Caco-2 (cell line): ENCODE data around the gene FBXO15. TPM values are rescaled to one million over a fixed set of nuclear protein-coding genes. Genes with fewer than 3 reads are reported as not detected.

Source experiments
- BruUV-seq: library from RNA; stranded (reverse); fragments of 400-500 nt; replicated peaks from 2 replicates; lab custom pipeline; 2021; lab: Mats Ljungman, UMichigan
- CTCF ChIA-PET: fragments of 300-600 bp; sonication (Branson Sonifier 250); formaldehyde crosslinking; loops from one replicate; lab custom pipeline; 2022; ENCODE audit warnings: antibody characterized with exemption; lab: Charles Lee
- POLR2A ChIA-PET: fragments of 300-600 bp; sonication (Branson Sonifier 250); formaldehyde crosslinking; loops from one replicate; lab custom pipeline; 2022; ENCODE audit warnings: antibody characterized with exemption; lab: Charles Lee
- DNase-seq, 2 experiments: peaks; one replicate each; pipeline versions ENCODE4 v3.0.0 to v3.0.0-alpha.2; 2020 to 2022
- H3K27me3 ChIP-seq: replicated peaks from 2 replicates; pipeline ENCODE4 v1.6.0; 2011; ENCODE audit warnings: low read length; ENCODE audit not compliant: control insufficient read depth, insufficient read depth
- H3K36me3 ChIP-seq: 2 replicates; pipeline ENCODE4 v1.5.1; 2011; ENCODE audit warnings: low read length; ENCODE audit not compliant: control insufficient read depth, insufficient read depth
- H3K4me1 ChIP-seq: fragments of 250-450 bp; sonication (Bioruptor Pico); 2 replicates; pipeline ENCODE4 v1.5.1; 2020; ENCODE audit warnings: mild to moderate bottlenecking
- H3K4me3 ChIP-seq: 2 replicates; pipeline ENCODE4 v1.5.1; 2011; ENCODE audit warnings: low read depth, mild to moderate bottlenecking, control low read depth, low read length
- H3K9me3 ChIP-seq: fragments of 250-450 bp; sonication (Bioruptor Pico); 2 replicates; pipeline ENCODE4 v1.5.1; 2020; ENCODE audit warnings: mild to moderate bottlenecking, moderate library complexity
- H3K27ac Mint-ChIP-seq: one replicate; pipeline ENCODE4 v1.8.0; 2022; ENCODE audit warnings: mixed read lengths; ENCODE audit not compliant: unreplicated experiment
- H3K27me3 Mint-ChIP-seq: one replicate; pipeline ENCODE4 v1.8.0; 2022; ENCODE audit warnings: mixed read lengths; ENCODE audit not compliant: insufficient read depth, unreplicated experiment
- H3K36me3 Mint-ChIP-seq: one replicate; pipeline ENCODE4 v1.8.0; 2022; ENCODE audit warnings: mild to moderate bottlenecking, mixed read lengths; ENCODE audit not compliant: insufficient read depth, unreplicated experiment
- H3K4me1 Mint-ChIP-seq: one replicate; pipeline ENCODE4 v1.8.0; 2022; ENCODE audit warnings: low read depth, mixed read lengths; ENCODE audit not compliant: unreplicated experiment
- H3K4me3 Mint-ChIP-seq: one replicate; pipeline ENCODE4 v1.8.0; 2022; ENCODE audit warnings: mild to moderate bottlenecking, moderate library complexity, mixed read lengths; ENCODE audit not compliant: unreplicated experiment
- H3K9me3 Mint-ChIP-seq: one replicate; pipeline ENCODE4 v1.8.0; 2022; ENCODE audit warnings: mixed read lengths; ENCODE audit not compliant: unreplicated experiment
- CTCF ChIP-seq, 2 experiments: fragments of 200-600 bp in 1 of 2; IDR thresholded peaks; 1 replicate in 1 of 2; 2 replicates in 1 of 2; pipeline versions ENCODE4 v1.5.1 to v1.8.0; 2011 to 2022; ENCODE audit warnings: antibody characterized with exemption in 1 of 2, control low read depth in 1 of 2, inconsistent platforms in 1 of 2, low read depth in 1 of 2, low read length in 1 of 2, mild to moderate bottlenecking in 1 of 2, moderate library complexity in 1 of 2; ENCODE audit not compliant: insufficient read depth in 1 of 2, severe bottlenecking in 1 of 2, unreplicated experiment in 1 of 2
- intact Hi-C: fragments of 100-400 bp; cut with micrococcal nuclease; formaldehyde crosslinking; loops from one replicate; pipeline ENCODE4 v1.10.0; 2022; ENCODE audit not compliant: unreplicated experiment
- total RNA-seq: library from RNA; stranded (reverse); gene quantifications from 2 replicates; pipeline ENCODE4 v1.2.3, GENCODE V29; 2022

Gene FBXO15
- total RNA-seq, 1 experiment from 2014 or later: 0.29 TPM

- no TSS peak for BruUV-seq
These were observed 31.2 kb upstream of the FBXO15 start for GRCh38 chr18:74178884-74179283.

DNA sequence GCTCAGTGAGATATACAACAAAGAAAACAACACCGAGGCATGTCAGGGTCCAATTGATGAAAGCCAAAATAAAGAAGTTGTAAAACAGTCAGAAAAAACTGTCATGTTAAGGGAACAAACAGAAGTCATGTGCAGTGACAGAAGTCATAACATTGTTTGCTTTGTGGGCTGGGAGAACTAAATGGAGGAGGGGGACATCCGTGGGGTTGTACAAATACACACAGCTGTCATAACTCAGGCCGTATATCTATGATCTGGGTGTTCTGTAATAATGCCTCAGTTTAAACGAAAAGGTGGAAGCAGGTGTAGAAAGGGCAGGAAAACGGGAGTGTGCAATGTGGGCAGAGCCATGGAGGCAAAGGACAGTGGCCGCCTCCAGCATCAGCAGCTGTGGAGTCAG lies 28.0 kb upstream of the FBXO15 start:
- intact Hi-C loops: no loop called here
- DNase-seq: no peak
- H3K27me3 Mint-ChIP-seq: peaks cover 2% of the 10 kb centered on the region
- no peak overlapping the region for H3K27ac Mint-ChIP-seq
- Histone ChIP-seq H3K4me3 (no peak overlapping the region), H3K36me3 (no peaks in the 10 kb centered on the region), H3K27me3 (no peaks in the 10 kb centered on the region), H3K9me3 (no peaks in the 10 kb centered on the region), H3K4me1 (no peaks in the 10 kb centered on the region)
- TF ChIP-seq CTCF (IDR thresholded peaks at IDR 0.05; ENCODE audit: insufficient read depth in 1 of 2, low read depth in 1 of 2, low read length in 1 of 2, severe bottlenecking in 1 of 2, unreplicated experiment in 1 of 2): no peak
- no peaks in the 10 kb centered on the region for H3K36me3 Mint-ChIP-seq
- peaks cover 10% of the 10 kb centered on the region for H3K4me1 Mint-ChIP-seq
- BruUV-seq: no TSS peak
- ChIA-PET CTCF (no interaction called here), POLR2A (no interaction called here)
- H3K4me3 Mint-ChIP-seq: no peak overlapping the region
- no peaks in the 10 kb centered on the region for H3K9me3 Mint-ChIP-seq

More at GRCh38 chr18:74178884-74179283, 31.2 kb upstream of the FBXO15 start:
- intact Hi-C loops: no loop called here
- H3K27me3 Mint-ChIP-seq: peaks cover 5% of the 10 kb centered on the region
- DNase-seq: no peak
- H3K9me3 ChIP-seq: no peaks in the 10 kb centered on the region
- H3K4me1 ChIP-seq: no peaks in the 10 kb centered on the region
- H3K36me3 ChIP-seq: no peaks in the 10 kb centered on the region
- POLR2A ChIA-PET: no interaction called here
- no peaks in the 10 kb centered on the region for H3K9me3 Mint-ChIP-seq
- H3K36me3 Mint-ChIP-seq: no peaks in the 10 kb centered on the region
- H3K4me1 Mint-ChIP-seq: peaks cover 10% of the 10 kb centered on the region
- H3K4me3 Mint-ChIP-seq: no peak overlapping the region
- no peak for TF ChIP-seq CTCF (IDR thresholded peaks at IDR 0.05; ENCODE audit: insufficient read depth in 1 of 2, low read depth in 1 of 2, low read length in 1 of 2, severe bottlenecking in 1 of 2, unreplicated experiment in 1 of 2)
- no peak overlapping the region for H3K27ac Mint-ChIP-seq
- H3K27me3 ChIP-seq: no peaks in the 10 kb centered on the region
- H3K4me3 ChIP-seq: no peak overlapping the region
- CTCF ChIA-PET: no interaction called here

- peaks cover 10% of the 10 kb centered on the region for H3K4me1 Mint-ChIP-seq
- no peaks in the 10 kb centered on the region for H3K36me3 Mint-ChIP-seq
- ChIA-PET POLR2A (no interaction called here), CTCF (no interaction called here)
- H3K4me3 Mint-ChIP-seq: peak overlapping the region; percentile 75
- H3K27me3 Mint-ChIP-seq: peaks cover 4% of the 10 kb centered on the region
- no peak overlapping the region for H3K4me3 ChIP-seq
- no peaks in the 10 kb centered on the region for H3K9me3 Mint-ChIP-seq
- no TSS peak for BruUV-seq
- intact Hi-C loops: no loop called here
- H3K9me3 ChIP-seq: no peaks in the 10 kb centered on the region
- H3K4me1 ChIP-seq: no peaks in the 10 kb centered on the region
- no peak for DNase-seq
- TF ChIP-seq CTCF (IDR thresholded peaks at IDR 0.05; ENCODE audit: insufficient read depth in 1 of 2, low read depth in 1 of 2, low read length in 1 of 2, severe bottlenecking in 1 of 2, unreplicated experiment in 1 of 2): no peak
- no peaks in the 10 kb centered on the region for H3K36me3 ChIP-seq
- no peaks in the 10 kb centered on the region for H3K27me3 ChIP-seq
- H3K27ac Mint-ChIP-seq: no peak overlapping the region
These were observed 25.8 kb upstream of the FBXO15 start for GRCh38 chr18:74173434-74173750.
